ENCODE measurements around the gene ETS1.

Gene ETS1

GRCh38 chr11:128474036-128474874 lies 113.1 kb downstream of the ETS1 start:
- DNase-seq (ENCODE audit: low read depth), result no peak
- H3K4me3 ChIP-seq (replicated peaks; ENCODE audit: low read depth, low read length), result no peak overlapping the region
- TF ChIP-seq CTCF (IDR thresholded peaks at IDR 0.05; ENCODE audit: low read length, missing control alignments), result no peak

GRCh38 chr11:128473636-128474035 lies 113.7 kb downstream of the ETS1 start:
- TF ChIP-seq CTCF (IDR thresholded peaks at IDR 0.05; ENCODE audit: low read length, missing control alignments), result no peak
- no peak overlapping the region for H3K4me3 ChIP-seq (replicated peaks; ENCODE audit: low read depth, low read length)
- no peak for DNase-seq (ENCODE audit: low read depth)

- TF ChIP-seq CTCF (IDR thresholded peaks at IDR 0.05; ENCODE audit: low read length, missing control alignments), result no peak
- no peak overlapping the region for H3K4me3 ChIP-seq (replicated peaks; ENCODE audit: low read depth, low read length)
- peak; percentile 65 for DNase-seq (ENCODE audit: low read depth)
Observed at GRCh38 chr11:128472128-128473089, 114.9 kb downstream of the ETS1 start.

- TF ChIP-seq CTCF (IDR thresholded peaks at IDR 0.05; ENCODE audit: low read length, missing control alignments), result no peak
- H3K4me3 ChIP-seq (replicated peaks; ENCODE audit: low read depth, low read length), result no peak overlapping the region
- no peak for DNase-seq (ENCODE audit: low read depth)
Observed at GRCh38 chr11:128471138-128471661, 116.2 kb downstream of the ETS1 start.

GRCh38 chr11:128470081-128470480 lies 117.3 kb downstream of the ETS1 start:
- TF ChIP-seq CTCF (IDR thresholded peaks at IDR 0.05; ENCODE audit: low read length, missing control alignments), result no peak
- DNase-seq (ENCODE audit: low read depth), result no peak

GRCh38 chr11:128469220-128469619 lies 118.1 kb downstream of the ETS1 start:
- no peak for DNase-seq (ENCODE audit: low read depth)
- no peak overlapping the region for H3K4me3 ChIP-seq (replicated peaks; ENCODE audit: low read depth, low read length)

More at GRCh38 chr11:128470081-128470480, 117.3 kb downstream of the ETS1 start:
- H3K4me3 ChIP-seq (replicated peaks; ENCODE audit: low read depth, low read length), result no peak overlapping the region

More at GRCh38 chr11:128469220-128469619, 118.1 kb downstream of the ETS1 start:
- no peak for TF ChIP-seq CTCF (IDR thresholded peaks at IDR 0.05; ENCODE audit: low read length, missing control alignments)

Measured in fibroblast of pulmonary artery (primary cell).